ENCODE results near the gene MICAL3.

MICAL3 gene

DNA sequence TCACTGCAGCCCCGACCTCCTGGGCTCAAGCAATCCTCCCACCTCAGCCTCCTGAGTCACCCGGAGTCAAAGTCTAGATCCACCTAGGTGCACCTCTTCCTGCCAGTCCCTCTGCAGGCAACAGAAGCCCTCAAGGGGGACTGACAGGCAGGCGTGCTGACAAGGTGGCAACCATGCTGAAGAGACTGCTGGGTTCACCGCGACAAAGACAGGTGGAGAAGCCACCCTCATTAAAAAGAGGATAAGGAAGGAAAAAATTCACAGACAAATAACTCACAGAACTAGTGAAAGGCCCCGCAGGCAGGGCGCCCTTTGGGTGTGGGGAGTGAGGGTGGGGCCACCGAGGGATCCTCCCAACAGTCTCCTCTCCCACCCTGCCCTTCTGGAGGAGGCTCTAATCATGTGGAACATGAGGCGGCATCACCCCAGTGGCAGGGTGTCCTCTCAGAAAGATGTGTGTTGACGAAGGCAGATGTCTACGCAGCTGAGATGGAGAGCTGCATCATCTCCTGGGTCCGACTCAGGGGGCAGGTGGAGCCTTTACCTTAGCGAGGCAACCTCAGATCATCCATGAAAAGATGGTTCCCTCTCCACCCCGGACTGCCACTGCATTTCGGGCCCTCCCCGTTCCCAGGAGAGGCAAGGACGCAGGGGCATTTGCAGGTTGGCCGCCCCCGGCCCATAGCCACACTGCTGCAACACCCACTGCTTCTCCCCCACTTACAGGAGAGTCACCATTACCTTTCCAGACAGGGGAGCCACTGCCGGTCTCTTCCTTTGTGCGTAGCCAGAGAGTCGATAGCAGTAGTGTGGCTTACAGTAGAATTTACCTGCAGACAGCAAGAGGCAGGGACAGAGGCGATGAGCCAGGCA, 158.9 kb downstream of the MICAL3 start:
- H3K9ac ChIP-seq (ENCODE audit: low read length in 5 of 5), result no peak overlapping the region
- no peaks in the 10 kb centered on the region for H3K27me3 ChIP-seq (ENCODE audit: control insufficient read depth in 5 of 5, insufficient read depth in 4 of 5, low read length in 5 of 5)
- H3K27ac ChIP-seq (ENCODE audit: low read depth, low read length), result no peak overlapping the region
- peaks cover 4 to 70% (median 62%) of the 10 kb centered on the region in 5 donors for H3K36me3 ChIP-seq (ENCODE audit: control insufficient read depth in 5 of 5, insufficient read depth in 5 of 5, low read length in 5 of 5)
- H3K4me3 ChIP-seq (ENCODE audit: low read depth in 1 of 5, low read length in 5 of 5), result no peak overlapping the region
- peaks cover 0 to 8% (median 4%) of the 10 kb centered on the region in 5 donors for H3K4me1 ChIP-seq (ENCODE audit: control insufficient read depth in 5 of 5, insufficient read depth in 5 of 5, low read length in 5 of 5)
- no peaks in the 10 kb centered on the region for H3K9me3 ChIP-seq (ENCODE audit: control insufficient read depth in 5 of 5, low read length in 5 of 5)

- Histone ChIP-seq H3K27ac (ENCODE audit: low read depth, low read length) (no peak overlapping the region), H3K4me1 (ENCODE audit: control insufficient read depth in 5 of 5, insufficient read depth in 5 of 5, low read length in 5 of 5) (peaks cover 0 to 8% (median 6%) of the 10 kb centered on the region in 5 donors), H3K9me3 (ENCODE audit: control insufficient read depth in 5 of 5, low read length in 5 of 5) (no peaks in the 10 kb centered on the region), H3K4me3 (ENCODE audit: low read depth in 1 of 5, low read length in 5 of 5) (no peak overlapping the region), H3K9ac (ENCODE audit: low read length in 5 of 5) (no peak overlapping the region), H3K36me3 (ENCODE audit: control insufficient read depth in 5 of 5, insufficient read depth in 5 of 5, low read length in 5 of 5) (peaks cover 4 to 69% (median 57%) of the 10 kb centered on the region in 5 donors), H3K27me3 (ENCODE audit: control insufficient read depth in 5 of 5, insufficient read depth in 4 of 5, low read length in 5 of 5) (no peaks in the 10 kb centered on the region)
Observed at GRCh38 chr22:17864398-17865182, 159.8 kb downstream of the MICAL3 start.

GRCh38 chr22:17862646-17863181, 161.6 kb downstream of the MICAL3 start:
- H3K36me3 ChIP-seq (ENCODE audit: control insufficient read depth in 5 of 5, insufficient read depth in 5 of 5, low read length in 5 of 5), result peaks cover 4 to 67% (median 50%) of the 10 kb centered on the region in 5 donors
- H3K9me3 ChIP-seq (ENCODE audit: control insufficient read depth in 5 of 5, low read length in 5 of 5), result no peaks in the 10 kb centered on the region
- no peak overlapping the region for H3K9ac ChIP-seq (ENCODE audit: low read length in 5 of 5)
- H3K4me3 ChIP-seq (ENCODE audit: low read depth in 1 of 5, low read length in 5 of 5), result no peak overlapping the region
- H3K4me1 ChIP-seq (ENCODE audit: control insufficient read depth in 5 of 5, insufficient read depth in 5 of 5, low read length in 5 of 5), result peaks cover 0 to 15% (median 8%) of the 10 kb centered on the region in 5 donors
- no peak overlapping the region for H3K27ac ChIP-seq (ENCODE audit: low read depth, low read length)
- H3K27me3 ChIP-seq (ENCODE audit: control insufficient read depth in 5 of 5, insufficient read depth in 4 of 5, low read length in 5 of 5), result no peaks in the 10 kb centered on the region

DNA sequence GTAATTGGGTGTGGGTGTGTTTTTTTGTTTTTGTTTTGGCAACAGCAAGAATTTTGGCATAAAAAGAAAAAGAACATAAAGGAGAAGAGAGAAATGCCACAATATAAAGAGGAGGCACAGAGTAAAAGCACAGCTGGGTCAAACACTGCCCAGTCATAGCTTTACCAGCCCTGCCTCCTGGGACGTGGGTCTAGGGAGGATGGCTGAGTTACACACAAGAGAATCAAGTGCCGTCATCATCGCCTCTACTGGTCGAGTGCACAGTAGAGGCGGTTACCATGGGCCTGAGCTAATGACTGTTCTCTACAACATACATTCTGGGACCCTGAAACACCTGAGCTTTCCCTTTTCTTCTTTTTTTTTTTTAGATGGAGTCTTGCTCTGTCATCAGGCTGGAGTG, 162.5 kb downstream of the MICAL3 start:
- Histone ChIP-seq H3K9me3 (ENCODE audit: control insufficient read depth in 5 of 5, low read length in 5 of 5) (no peaks in the 10 kb centered on the region), H3K27ac (ENCODE audit: low read depth, low read length) (no peak overlapping the region), H3K36me3 (ENCODE audit: control insufficient read depth in 5 of 5, insufficient read depth in 5 of 5, low read length in 5 of 5) (peaks cover 4 to 69% (median 50%) of the 10 kb centered on the region in 5 donors), H3K27me3 (ENCODE audit: control insufficient read depth in 5 of 5, insufficient read depth in 4 of 5, low read length in 5 of 5) (no peaks in the 10 kb centered on the region), H3K4me3 (ENCODE audit: low read depth in 1 of 5, low read length in 5 of 5) (no peak overlapping the region), H3K9ac (ENCODE audit: low read length in 5 of 5) (no peak overlapping the region), H3K4me1 (ENCODE audit: control insufficient read depth in 5 of 5, insufficient read depth in 5 of 5, low read length in 5 of 5) (peaks cover 0 to 10% (median 4%) of the 10 kb centered on the region in 5 donors)

- H3K4me3 ChIP-seq (ENCODE audit: low read depth in 1 of 5, low read length in 5 of 5), result no peak overlapping the region
- peaks cover 0 to 10% (median 4%) of the 10 kb centered on the region in 5 donors for H3K4me1 ChIP-seq (ENCODE audit: control insufficient read depth in 5 of 5, insufficient read depth in 5 of 5, low read length in 5 of 5)
- H3K27me3 ChIP-seq (ENCODE audit: control insufficient read depth in 5 of 5, insufficient read depth in 4 of 5, low read length in 5 of 5), result no peaks in the 10 kb centered on the region
- H3K9ac ChIP-seq (ENCODE audit: low read length in 5 of 5), result no peak overlapping the region
- no peaks in the 10 kb centered on the region for H3K9me3 ChIP-seq (ENCODE audit: control insufficient read depth in 5 of 5, low read length in 5 of 5)
- no peak overlapping the region for H3K27ac ChIP-seq (ENCODE audit: low read depth, low read length)
- H3K36me3 ChIP-seq (ENCODE audit: control insufficient read depth in 5 of 5, insufficient read depth in 5 of 5, low read length in 5 of 5), result peaks cover 4 to 64% (median 48%) of the 10 kb centered on the region in 5 donors
Observed at GRCh38 chr22:17860220-17860965, 164.0 kb downstream of the MICAL3 start.

DNA sequence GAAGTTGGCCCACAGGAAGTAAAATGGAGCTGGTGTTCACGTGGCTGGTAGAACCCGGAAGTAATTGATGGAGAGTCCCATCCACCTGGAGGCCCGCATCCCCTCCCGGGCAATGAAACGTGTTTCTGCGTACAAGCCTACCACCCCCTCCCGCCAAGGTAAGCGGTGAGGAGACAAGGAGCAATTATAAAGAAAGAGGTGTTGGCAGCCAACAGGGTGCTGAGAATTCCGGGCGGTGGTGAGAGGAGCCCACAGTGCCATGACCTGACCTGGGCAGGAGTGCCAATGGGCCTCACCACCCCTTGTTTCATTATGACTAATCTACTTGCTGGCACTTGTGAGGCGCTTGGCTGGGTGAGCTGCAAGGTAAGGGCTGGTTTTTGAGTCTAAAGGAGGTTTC, 166.3 kb downstream of the MICAL3 start:
- Histone ChIP-seq H3K27ac (ENCODE audit: low read depth, low read length) (no peak overlapping the region), H3K36me3 (ENCODE audit: control insufficient read depth in 5 of 5, insufficient read depth in 5 of 5, low read length in 5 of 5) (peaks cover 4 to 60% (median 41%) of the 10 kb centered on the region in 5 donors), H3K9me3 (ENCODE audit: control insufficient read depth in 5 of 5, low read length in 5 of 5) (no peaks in the 10 kb centered on the region), H3K9ac (ENCODE audit: low read length in 5 of 5) (no peak overlapping the region), H3K27me3 (ENCODE audit: control insufficient read depth in 5 of 5, insufficient read depth in 4 of 5, low read length in 5 of 5) (no peaks in the 10 kb centered on the region), H3K4me3 (ENCODE audit: low read depth in 1 of 5, low read length in 5 of 5) (no peak overlapping the region), H3K4me1 (ENCODE audit: control insufficient read depth in 5 of 5, insufficient read depth in 5 of 5, low read length in 5 of 5) (peaks cover 0 to 17% (median 8%) of the 10 kb centered on the region in 5 donors)

- H3K9ac ChIP-seq (ENCODE audit: low read length in 5 of 5), result no peak overlapping the region
- H3K36me3 ChIP-seq (ENCODE audit: control insufficient read depth in 5 of 5, insufficient read depth in 5 of 5, low read length in 5 of 5), result peaks cover 0 to 46% (median 34%) of the 10 kb centered on the region in 5 donors
- H3K27ac ChIP-seq (ENCODE audit: low read depth, low read length), result no peak overlapping the region
Observed at GRCh38 chr22:17855572-17856290, 168.6 kb downstream of the MICAL3 start.

GRCh38 chr22:17853073-17853472, 171.3 kb downstream of the MICAL3 start:
- Histone ChIP-seq H3K9ac (ENCODE audit: low read length in 5 of 5) (peak overlapping the region in 1 of 5 donors; percentile 10), H3K9me3 (ENCODE audit: control insufficient read depth in 5 of 5, low read length in 5 of 5) (no peaks in the 10 kb centered on the region), H3K36me3 (ENCODE audit: control insufficient read depth in 5 of 5, insufficient read depth in 5 of 5, low read length in 5 of 5) (peaks cover 0 to 29% (median 25%) of the 10 kb centered on the region in 5 donors), H3K27me3 (ENCODE audit: control insufficient read depth in 5 of 5, insufficient read depth in 4 of 5, low read length in 5 of 5) (no peaks in the 10 kb centered on the region), H3K4me1 (ENCODE audit: control insufficient read depth in 5 of 5, insufficient read depth in 5 of 5, low read length in 5 of 5) (peaks cover 0 to 25% (median 7%) of the 10 kb centered on the region in 5 donors), H3K4me3 (ENCODE audit: low read depth in 1 of 5, low read length in 5 of 5) (no peak overlapping the region), H3K27ac (ENCODE audit: low read depth, low read length) (no peak overlapping the region)

More at GRCh38 chr22:17855572-17856290, 168.6 kb downstream of the MICAL3 start:
- Histone ChIP-seq H3K4me1 (ENCODE audit: control insufficient read depth in 5 of 5, insufficient read depth in 5 of 5, low read length in 5 of 5) (peaks cover 0 to 30% (median 9%) of the 10 kb centered on the region in 5 donors), H3K4me3 (ENCODE audit: low read depth in 1 of 5, low read length in 5 of 5) (no peak overlapping the region), H3K9me3 (ENCODE audit: control insufficient read depth in 5 of 5, low read length in 5 of 5) (no peaks in the 10 kb centered on the region), H3K27me3 (ENCODE audit: control insufficient read depth in 5 of 5, insufficient read depth in 4 of 5, low read length in 5 of 5) (no peaks in the 10 kb centered on the region)

DNA sequence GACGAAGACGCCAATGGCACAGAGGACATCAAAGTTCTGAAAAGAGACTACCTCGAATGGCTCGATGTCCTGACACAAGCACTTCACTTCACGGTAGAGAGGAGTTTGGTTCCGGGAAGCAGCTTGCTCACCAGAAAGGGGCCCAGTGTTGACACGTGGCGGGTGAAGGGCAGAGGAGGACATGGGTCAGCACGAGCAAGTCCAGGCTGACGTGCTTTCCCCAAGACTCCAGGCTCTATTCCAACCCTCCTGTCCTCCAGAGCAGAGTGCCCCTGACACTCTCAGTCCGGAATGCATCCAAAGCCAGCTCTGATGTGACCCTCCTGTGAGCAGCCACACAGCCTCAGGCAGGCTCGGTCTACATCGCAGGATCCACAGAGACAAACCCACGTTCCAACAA, 172.6 kb downstream of the MICAL3 start:
- H3K9ac ChIP-seq (ENCODE audit: low read length in 5 of 5), result no peak overlapping the region
- no peak overlapping the region for H3K27ac ChIP-seq (ENCODE audit: low read depth, low read length)
- H3K4me1 ChIP-seq (ENCODE audit: control insufficient read depth in 5 of 5, insufficient read depth in 5 of 5, low read length in 5 of 5), result peaks cover 8 to 39% (median 18%) of the 10 kb centered on the region in 5 donors
- H3K4me3 ChIP-seq (ENCODE audit: low read depth in 1 of 5, low read length in 5 of 5), result no peak overlapping the region
- peaks cover 0 to 25% (median 20%) of the 10 kb centered on the region in 5 donors for H3K36me3 ChIP-seq (ENCODE audit: control insufficient read depth in 5 of 5, insufficient read depth in 5 of 5, low read length in 5 of 5)
- no peaks in the 10 kb centered on the region for H3K9me3 ChIP-seq (ENCODE audit: control insufficient read depth in 5 of 5, low read length in 5 of 5)
- H3K27me3 ChIP-seq (ENCODE audit: control insufficient read depth in 5 of 5, insufficient read depth in 4 of 5, low read length in 5 of 5), result no peaks in the 10 kb centered on the region
